Prostate gland (tissue), 2 donors: ENCODE data around the gene CFAP157. TPM values are rescaled to one million over a fixed set of nuclear protein-coding genes. Genes with fewer than 3 reads are reported as not detected.

ENCODE experiments used
- DNase-seq: peaks from one replicate; pipeline ENCODE4 v3.0.0-alpha.2; 2019; ENCODE audit warnings: low spot score
- H3K27ac ChIP-seq, 2 donors: fragments of 200-600 bp; sonication (generic); 2 replicates each; pipeline ENCODE4 v1.5.1; 2017 to 2019
- H3K27me3 ChIP-seq: fragments of 200-600 bp; sonication (generic); replicated peaks from 2 replicates; pipeline ENCODE4 v1.5.1; 2019; ENCODE audit not compliant: insufficient read depth
- H3K36me3 ChIP-seq, 2 donors: fragments of 200-600 bp; sonication (generic); 1 replicate in 1 of 2; 2 replicates in 1 of 2; pipeline versions ENCODE4 v1.5.1 to v1.8.1; 2017 to 2019
- H3K4me1 ChIP-seq: fragments of 200-600 bp; sonication (generic); replicated peaks from 2 replicates; pipeline ENCODE4 v1.5.1; 2019
- H3K4me3 ChIP-seq, 2 donors: fragments of 200-600 bp; sonication (generic); 2 replicates each; pipeline ENCODE4 v1.5.1; 2017 to 2019
- H3K9me3 ChIP-seq: fragments of 200-600 bp; sonication (generic); 2 replicates; pipeline ENCODE4 v1.5.1; 2017
- POLR2A ChIP-seq: fragments of 450-650 bp; IDR thresholded peaks from one replicate; pipeline ENCODE4 v1.6.1; 2016; ENCODE audit warnings: antibody characterized with exemption, mild to moderate bottlenecking
- POLR2AphosphoS5 ChIP-seq: sonication (generic); formaldehyde crosslinking; IDR thresholded peaks from one replicate; pipeline ENCODE4 v1.6.1; 2017; ENCODE audit warnings: antibody characterized with exemption
- WGBS: methylation state at CpG from one replicate; pipeline ENCODE4 v1.1.5; 2018; 5-methylcytosine and 5-hydroxymethylcytosine counted together
- intact Hi-C: fragments of 100-400 bp; cut with DNase I; formaldehyde crosslinking; loops from one replicate; pipeline ENCODE4 v1.14.2; 2022
- total RNA-seq, 2 donors: library from RNA; depleted of rRNA; stranded (reverse); fragments of >200 nt; gene quantifications; one replicate each; pipeline ENCODE4 v1.1.0, GENCODE V29; 2016
- TF ChIP-seq, protein P1 (sequence below), 4 experiments: fragments of 200-600 bp in 2 of 4; fragments of 450-650 bp in 2 of 4; sonication (generic) in 2 of 4; IDR thresholded peaks; 1 replicate in 3 of 4; 2 replicates in 1 of 4; pipeline ENCODE4 v1.5.1; 2016 to 2019; ENCODE audit warnings: antibody characterized with exemption in 4 of 4, mild to moderate bottlenecking in 2 of 4, moderate library complexity in 2 of 4

CFAP157 gene
- total RNA-seq, 2 donors from 2014 or later = 2.8 TPM; not detected in 1

DNA sequence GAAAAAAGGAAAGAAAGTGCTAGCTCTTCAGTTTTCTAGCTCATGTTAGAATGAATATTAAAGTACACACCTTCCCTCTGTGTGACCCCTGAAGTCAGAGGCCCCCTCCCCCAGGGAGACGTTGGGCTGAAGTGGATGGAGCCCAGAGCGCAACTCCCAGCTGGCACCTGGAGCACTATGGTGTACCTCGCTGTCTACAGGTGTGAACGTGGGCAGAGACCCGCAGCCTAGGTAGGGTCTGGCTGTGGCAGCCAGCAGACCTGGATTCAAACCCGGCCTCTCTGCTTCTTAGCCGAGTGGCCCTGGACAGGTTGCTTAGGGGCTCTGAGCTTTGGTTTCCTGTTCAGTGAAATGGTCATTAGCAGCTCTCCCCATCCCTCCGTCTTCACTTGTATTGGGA is 22.0 kb downstream of the CFAP157 start:
- no peak overlapping the region for H3K4me3 ChIP-seq
- TF ChIP-seq POLR2A (no peak), POLR2AphosphoS5 (no peak)
- TF ChIP-seq, protein P1, sequence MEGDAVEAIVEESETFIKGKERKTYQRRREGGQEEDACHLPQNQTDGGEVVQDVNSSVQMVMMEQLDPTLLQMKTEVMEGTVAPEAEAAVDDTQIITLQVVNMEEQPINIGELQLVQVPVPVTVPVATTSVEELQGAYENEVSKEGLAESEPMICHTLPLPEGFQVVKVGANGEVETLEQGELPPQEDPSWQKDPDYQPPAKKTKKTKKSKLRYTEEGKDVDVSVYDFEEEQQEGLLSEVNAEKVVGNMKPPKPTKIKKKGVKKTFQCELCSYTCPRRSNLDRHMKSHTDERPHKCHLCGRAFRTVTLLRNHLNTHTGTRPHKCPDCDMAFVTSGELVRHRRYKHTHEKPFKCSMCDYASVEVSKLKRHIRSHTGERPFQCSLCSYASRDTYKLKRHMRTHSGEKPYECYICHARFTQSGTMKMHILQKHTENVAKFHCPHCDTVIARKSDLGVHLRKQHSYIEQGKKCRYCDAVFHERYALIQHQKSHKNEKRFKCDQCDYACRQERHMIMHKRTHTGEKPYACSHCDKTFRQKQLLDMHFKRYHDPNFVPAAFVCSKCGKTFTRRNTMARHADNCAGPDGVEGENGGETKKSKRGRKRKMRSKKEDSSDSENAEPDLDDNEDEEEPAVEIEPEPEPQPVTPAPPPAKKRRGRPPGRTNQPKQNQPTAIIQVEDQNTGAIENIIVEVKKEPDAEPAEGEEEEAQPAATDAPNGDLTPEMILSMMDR (IDR thresholded peaks at IDR 0.05) = no peak
- H3K27ac ChIP-seq = no peak overlapping the region
- no peaks in the 10 kb centered on the region for H3K27me3 ChIP-seq
- no peaks in the 10 kb centered on the region for H3K9me3 ChIP-seq
- intact Hi-C loops = no loop called here
- no peaks in the 10 kb centered on the region for H3K4me1 ChIP-seq
- WGBS = 89% methylated on average over 8 of the region's 8 CpGs
- H3K36me3 ChIP-seq = peaks cover 0 to 11% of the 10 kb centered on the region in 2 donors
- DNase-seq = no peak

DNA sequence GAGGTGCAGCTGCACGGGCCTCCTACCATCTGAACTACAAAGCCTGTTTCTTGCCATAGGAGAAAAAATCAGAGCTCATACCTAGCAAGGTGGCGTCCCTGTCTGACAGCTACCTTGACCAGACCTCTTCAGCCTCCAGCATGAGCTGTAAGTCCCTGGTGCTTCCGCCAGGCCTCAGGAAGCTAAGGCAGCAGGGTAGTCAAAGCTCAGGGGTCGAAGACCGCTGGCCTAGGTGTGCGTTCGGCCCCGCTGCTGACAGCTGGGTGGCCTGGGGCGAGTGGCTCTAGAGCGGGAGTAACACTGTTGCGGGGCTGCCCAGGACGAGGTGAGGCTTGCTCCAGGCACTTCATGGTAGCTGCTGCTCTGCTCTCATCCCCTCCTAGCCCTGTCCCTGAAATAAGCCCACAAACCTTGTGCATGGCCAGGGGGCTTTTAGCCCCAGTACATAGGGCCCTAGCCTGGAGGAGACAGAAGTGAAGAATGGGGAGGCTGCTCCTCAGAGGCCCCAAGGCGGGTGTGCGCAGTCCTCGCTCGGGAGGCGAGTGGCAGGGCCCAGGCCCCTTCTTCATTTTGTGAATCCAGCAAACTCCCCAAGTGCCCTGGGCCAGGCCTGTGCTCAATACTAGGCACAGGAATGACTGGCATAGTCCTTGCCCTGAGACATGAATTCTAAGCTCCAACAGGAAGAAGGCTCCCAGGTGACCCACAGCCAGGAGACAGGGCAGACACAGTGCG is 22.9 kb downstream of the CFAP157 start:
- H3K4me3 ChIP-seq = no peak overlapping the region
- DNase-seq = no peak
- H3K36me3 ChIP-seq = peaks cover 0 to 11% of the 10 kb centered on the region in 2 donors
- WGBS = 89% methylated on average over 18 of the region's 18 CpGs
- H3K4me1 ChIP-seq = no peaks in the 10 kb centered on the region
- no peaks in the 10 kb centered on the region for H3K27me3 ChIP-seq
- intact Hi-C loops = loop anchor here (5.0 kb wide), 1 partner anchor 222 kb away; no protein-coding TSS in a partner anchor
- no peaks in the 10 kb centered on the region for H3K9me3 ChIP-seq
- no peak overlapping the region for H3K27ac ChIP-seq
- no peak for TF ChIP-seq POLR2A
- TF ChIP-seq POLR2AphosphoS5 = no peak
- TF ChIP-seq, protein P1 (IDR thresholded peaks at IDR 0.05) = no peak

DNA sequence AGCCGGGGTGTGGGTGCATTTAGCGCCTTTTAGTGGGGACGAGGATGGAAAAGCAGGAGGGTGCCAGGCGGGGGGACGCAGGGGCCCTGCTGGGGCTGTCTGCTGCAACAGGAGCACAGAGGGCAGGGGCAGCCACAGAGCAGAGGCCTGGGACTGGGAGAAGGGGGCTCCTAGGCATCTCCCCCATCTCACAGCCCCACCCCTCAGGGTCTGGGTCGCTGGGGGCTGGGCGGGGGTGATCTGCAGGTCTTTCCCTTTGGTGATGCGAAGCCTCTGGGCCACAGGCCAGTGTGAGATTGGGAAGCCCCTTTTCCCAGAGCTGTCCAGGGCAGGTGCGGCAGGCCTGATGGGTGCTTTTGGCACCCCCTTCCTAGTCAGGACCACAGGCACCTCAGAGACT is 23.5 kb downstream of the CFAP157 start:
- Histone ChIP-seq H3K9me3 (no peaks in the 10 kb centered on the region), H3K27ac (no peak overlapping the region), H3K27me3 (no peaks in the 10 kb centered on the region), H3K36me3 (peaks cover 0 to 11% of the 10 kb centered on the region in 2 donors), H3K4me1 (no peaks in the 10 kb centered on the region), H3K4me3 (no peak overlapping the region)
- no peak for DNase-seq
- intact Hi-C loops = loop anchor here (5.0 kb wide), 1 partner anchor 223 kb away; no protein-coding TSS in a partner anchor
- 74% methylated on average over 9 of the region's 9 CpGs for WGBS
- TF ChIP-seq, protein P1 (IDR thresholded peaks at IDR 0.05) = no peak
- no peak for TF ChIP-seq POLR2A
- no peak for TF ChIP-seq POLR2AphosphoS5

DNA sequence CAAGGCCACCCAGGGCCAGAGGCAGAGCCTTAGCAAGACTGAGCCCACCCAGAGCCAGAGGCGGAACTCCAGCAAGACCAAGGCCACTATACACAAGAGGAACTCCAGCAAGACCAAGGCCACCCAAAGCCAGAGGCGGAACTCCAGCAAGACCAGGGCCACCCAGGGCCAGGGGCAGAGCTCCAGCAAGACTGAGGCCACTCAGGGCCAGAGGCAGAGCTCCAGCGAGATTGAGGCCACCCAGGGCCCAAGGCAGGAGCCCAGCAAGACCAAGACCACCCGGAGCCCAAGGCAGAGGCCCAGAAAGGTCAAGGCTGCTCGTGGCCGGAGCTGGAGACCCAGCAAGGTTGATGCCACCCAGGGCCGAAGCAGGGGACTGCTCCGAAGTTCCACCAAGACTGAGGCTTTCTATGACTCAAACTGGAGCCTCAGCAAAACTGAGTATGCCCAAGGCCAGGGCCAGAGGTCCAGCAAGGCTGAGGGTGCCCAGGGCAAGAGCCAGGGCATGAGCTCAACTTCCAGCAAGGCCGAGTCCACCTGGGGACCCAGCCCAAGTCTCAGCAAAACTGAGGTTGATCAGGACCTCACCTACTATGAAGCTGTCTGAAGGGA is 24.1 kb downstream of the CFAP157 start:
- no peak for DNase-seq
- peaks cover 0 to 11% of the 10 kb centered on the region in 2 donors for H3K36me3 ChIP-seq
- no peak overlapping the region for H3K27ac ChIP-seq
- H3K9me3 ChIP-seq = no peaks in the 10 kb centered on the region
- no peak overlapping the region for H3K4me3 ChIP-seq
- TF ChIP-seq, protein P1 (IDR thresholded peaks at IDR 0.05) = no peak
- TF ChIP-seq POLR2A (no peak), POLR2AphosphoS5 (no peak)
- H3K27me3 ChIP-seq = no peaks in the 10 kb centered on the region
- H3K4me1 ChIP-seq = no peaks in the 10 kb centered on the region
- WGBS = 86% methylated on average over 9 of the region's 9 CpGs
- intact Hi-C loops = loop anchor here (5.0 kb wide), 1 partner anchor 224 kb away; no protein-coding TSS in a partner anchor
